K562 (cell line): ENCODE measurements around the gene PRDX2. TPM values are rescaled to one million over a fixed set of nuclear protein-coding genes. Genes with fewer than 3 reads are reported as not detected.
A peak's percentile ranks its signal among the peaks of the same experiment; 100 is the strongest.

Experiments used
- ATF7 ChIP-seq: fragments of 450-650 bp; IDR thresholded peaks from 2 replicates; pipeline ENCODE4 v1.7.1; 2014; ENCODE audit warnings: mild to moderate bottlenecking, moderate library complexity
- CBFA2T3 ChIP-seq: fragments of 450-650 bp; IDR thresholded peaks from 2 replicates; pipeline ENCODE4 v1.6.1; 2017
- CBFB ChIP-seq: sonication (generic); formaldehyde crosslinking; IDR thresholded peaks from 2 replicates; pipeline ENCODE4 v1.4.0; 2020; ENCODE audit warnings: mild to moderate bottlenecking, missing genetic modification reagents
- EZH2 ChIP-seq: IDR thresholded peaks from 2 replicates; pipeline ENCODE4 v1.6.1; 2012; ENCODE audit warnings: low read depth, mild to moderate bottlenecking, inconsistent platforms, low read length, borderline replicate concordance
- GATA2 ChIP-seq: sonication (generic); formaldehyde crosslinking; IDR thresholded peaks from 2 replicates; pipeline ENCODE4 v1.4.0; 2020; ENCODE audit warnings: mild to moderate bottlenecking, missing genetic modification reagents
- GATAD2B ChIP-seq: fragments of 450-650 bp; IDR thresholded peaks from 2 replicates; pipeline ENCODE4 v1.6.1; 2017; ENCODE audit warnings: mild to moderate bottlenecking, borderline replicate concordance
- ILK ChIP-seq: fragments of 450-650 bp; IDR thresholded peaks from 2 replicates; pipeline ENCODE4 v1.6.1; 2016; ENCODE audit warnings: missing genetic modification characterization, low read depth, mild to moderate bottlenecking, missing compliant biosample characterization, moderate library complexity, borderline replicate concordance
- IRF2 ChIP-seq: sonication (generic); formaldehyde crosslinking; IDR thresholded peaks from 2 replicates; pipeline ENCODE4 v1.8.1; 2022; ENCODE audit warnings: mild to moderate bottlenecking, missing genetic modification reagents
- JUNB ChIP-seq: fragments of 450-650 bp; formaldehyde crosslinking; conservative IDR thresholded peaks from 2 replicates; pipeline ENCODE4 v1.4.0; 2020; ENCODE audit warnings: mild to moderate bottlenecking
- KDM4B ChIP-seq, 2 experiments: fragments of 450-650 bp in 1 of 2; sonication (generic) in 1 of 2; IDR thresholded peaks; 2 replicates each; pipeline ENCODE4 v1.6.1; 2016 to 2017; ENCODE audit warnings: borderline replicate concordance in 2 of 2, antibody characterized with exemption in 1 of 2, low read depth in 1 of 2, mild to moderate bottlenecking in 1 of 2
- MBD2 ChIP-seq: sonication (generic); IDR thresholded peaks from 2 replicates; pipeline ENCODE4 v1.6.1; 2016; ENCODE audit warnings: low read depth, borderline replicate concordance
- NELFE ChIP-seq: IDR thresholded peaks from 2 replicates; pipeline ENCODE4 v1.6.1; 2011; ENCODE audit warnings: mild to moderate bottlenecking; ENCODE audit not compliant: insufficient read depth, insufficient read length
- PCBP2 ChIP-seq: fragments of 200-400 bp; formaldehyde crosslinking; IDR thresholded peaks from 2 replicates; pipeline ENCODE4 v1.6.1; 2018; ENCODE audit warnings: low read length, low read depth, mild to moderate bottlenecking, moderate library complexity; ENCODE audit not compliant: poor library complexity, severe bottlenecking
- PRPF4 ChIP-seq: fragments of 200-400 bp; formaldehyde crosslinking; IDR thresholded peaks from one replicate; pipeline ENCODE4 v1.6.1; 2017; ENCODE audit warnings: low read length, low read depth, mild to moderate bottlenecking; ENCODE audit not compliant: insufficient read depth, poor library complexity, severe bottlenecking
- RBM14 ChIP-seq: fragments of 200-400 bp; formaldehyde crosslinking; IDR thresholded peaks from 2 replicates; pipeline ENCODE4 v1.6.1; 2018; ENCODE audit warnings: low read depth, mild to moderate bottlenecking, low read length, moderate library complexity, borderline replicate concordance; ENCODE audit not compliant: insufficient read depth
- SETDB1 ChIP-seq: IDR thresholded peaks from one replicate; pipeline ENCODE4 v1.6.1; 2012; ENCODE audit warnings: low read length, control low read depth, inconsistent platforms
- SMARCB1 ChIP-seq: IDR thresholded peaks from 2 replicates; pipeline ENCODE4 v1.6.1; 2011; ENCODE audit warnings: improper control_type of control experiment, low read depth; ENCODE audit not compliant: insufficient read length
- SNIP1 ChIP-seq: fragments of 450-650 bp; IDR thresholded peaks from 2 replicates; pipeline ENCODE4 v1.7.1; 2017; ENCODE audit warnings: low read depth, mild to moderate bottlenecking
- SNRNP70 ChIP-seq: fragments of 200-400 bp; formaldehyde crosslinking; optimal IDR thresholded peaks from 2 replicates; pipeline ENCODE3; 2017; ENCODE audit warnings: low read depth, low read length
- TCF7 ChIP-seq: sonication (generic); IDR thresholded peaks from 2 replicates; pipeline ENCODE4 v1.6.1; 2016; ENCODE audit warnings: antibody characterized with exemption, borderline replicate concordance
- TCF7L2 ChIP-seq: fragments of 150-350 bp; IDR thresholded peaks from 2 replicates; pipeline ENCODE4 v1.6.1; 2016; ENCODE audit warnings: low read depth, mild to moderate bottlenecking, low read length, moderate library complexity
- TRIM28 ChIP-seq: fragments of 450-650 bp; IDR thresholded peaks from 2 replicates; pipeline ENCODE4 v1.6.1; 2017
- ZNF24 ChIP-seq: fragments of 450-650 bp; IDR thresholded peaks from 2 replicates; pipeline ENCODE4 v1.6.1; 2016
- ZNF507 ChIP-seq: conservative IDR thresholded peaks from 2 replicates; pipeline ENCODE4 v1.6.1; 2017; ENCODE audit warnings: missing genetic modification characterization, missing compliant biosample characterization
- ZNF766 ChIP-seq: fragments of 200-800 bp; sonication (Bioruptor generic); conservative IDR thresholded peaks from 2 replicates; pipeline ENCODE4 v1.6.1; 2016; ENCODE audit warnings: missing genetic modification characterization, missing compliant biosample characterization
- polyA plus RNA-seq, 8 experiments: library from polyadenylated mRNA; depleted of rRNA in 4 of 8; stranded (reverse) in 5 of 8; unstranded in 3 of 8; fragments of >200 nt; fragmentation: Nextera tagmentation in 2 of 8; fragmentation: Illumina TruSeq in 1 of 8; extraction: Ambion mirVana in 2 of 8; extraction: Trizol in 1 of 8; gene quantifications; 2 replicates each; pipeline versions ENCODE4 v1.2.1 to v1.2.3, GENCODE V29; 2011 to 2014; ENCODE audit warnings: inconsistent platforms in 1 of 8, missing spikeins in 1 of 8
- total RNA-seq, 7 experiments: library from RNA; depleted of rRNA in 6 of 7; stranded (reverse); fragments of >200 nt in 6 of 7; fragmentation: Illumina TruSeq in 2 of 7; extraction: Trizol in 2 of 7; gene quantifications; 2 replicates each; pipeline versions ENCODE4 v1.2.1 to v1.2.3, GENCODE V29; 2011 to 2021; ENCODE audit warnings: low replicate concordance in 1 of 7
- TF ChIP-seq, protein P1 (sequence below): conservative IDR thresholded peaks from 2 replicates; pipeline ENCODE4 v1.6.1; 2011; ENCODE audit warnings: low read depth, mild to moderate bottlenecking, low read length; ENCODE audit not compliant: control insufficient read depth
- TF ChIP-seq, protein P2 (sequence below): sonication (generic); formaldehyde crosslinking; IDR thresholded peaks from 2 replicates; pipeline ENCODE4 v1.8.1; 2022; ENCODE audit warnings: missing genetic modification reagents

PRDX2 gene
- total and polyA plus RNA-seq, 9 of the 15 experiments (the other 6 are each of a cell fraction or from before 2014, with no cell fraction given): 206 to 1,183 (median 415) TPM

DNA sequence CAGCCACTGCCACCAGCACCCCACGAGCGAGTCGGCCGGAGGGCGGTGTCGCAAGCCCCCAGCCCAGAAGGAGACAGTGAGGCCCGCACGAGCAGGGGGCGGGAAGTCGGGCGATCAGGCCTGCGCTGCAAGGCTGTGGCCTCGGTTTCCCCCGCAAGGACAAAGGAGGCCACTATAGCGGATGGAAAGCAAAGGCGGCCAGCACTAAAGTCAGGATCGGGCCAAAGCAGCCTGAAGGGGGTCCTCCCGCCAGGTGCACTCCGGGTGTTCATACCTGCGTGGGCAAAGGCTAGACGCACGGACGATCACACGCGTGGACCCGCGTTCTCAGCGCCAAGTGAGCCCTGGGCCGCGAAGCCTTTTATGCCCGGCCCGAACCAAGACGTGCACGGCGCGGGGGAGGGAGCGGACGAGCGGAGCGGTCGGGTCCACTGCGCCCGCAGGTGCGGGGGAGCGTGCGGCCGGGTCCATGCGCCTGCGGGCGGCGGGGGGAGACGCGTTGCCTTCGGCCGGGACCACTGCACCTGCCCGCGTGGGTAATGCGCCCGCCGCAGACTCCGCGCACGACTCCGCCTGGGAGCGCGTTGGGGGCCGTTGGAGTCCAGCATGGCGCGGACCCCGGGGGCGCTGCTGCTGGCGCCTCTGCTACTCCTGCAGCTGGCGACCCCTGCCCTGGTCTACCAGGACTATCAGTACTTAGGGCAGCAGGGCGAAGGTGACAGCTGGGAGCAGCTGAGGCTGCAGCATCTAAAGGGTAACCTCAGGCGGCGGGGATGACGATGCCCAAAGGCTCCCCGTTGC lies at the start of gene PRDX2, which contains the start of gene THSD8 (continued):
- peak; percentile 99 for TF ChIP-seq TCF7L2
- no peak for TF ChIP-seq ZNF766 (CRISPR knock-in tag)
- peak; percentile 67; the same call in 1 of the 2 replicates for TF ChIP-seq GATAD2B
- TF ChIP-seq SMARCB1: no peak
- peak; percentile 98 for TF ChIP-seq MBD2
- no peak for TF ChIP-seq ZNF507
- no peak for TF ChIP-seq SNRNP70
- TF ChIP-seq PCBP2: no peak
- TF ChIP-seq ZNF24: no peak
- TF ChIP-seq RBM14: no peak
- TF ChIP-seq GATA2 (CRISPR knock-in tag): no peak
- TF ChIP-seq JUNB (CRISPR knock-in tag): 0 out of 2 replicates have a peak, but pooled peaks have one; percentile 44
- no peak for TF ChIP-seq NELFE
- TF ChIP-seq ILK (tag): no peak
- TF ChIP-seq TRIM28: no peak
- TF ChIP-seq ATF7: peak; percentile 100
- TF ChIP-seq, protein P1, sequence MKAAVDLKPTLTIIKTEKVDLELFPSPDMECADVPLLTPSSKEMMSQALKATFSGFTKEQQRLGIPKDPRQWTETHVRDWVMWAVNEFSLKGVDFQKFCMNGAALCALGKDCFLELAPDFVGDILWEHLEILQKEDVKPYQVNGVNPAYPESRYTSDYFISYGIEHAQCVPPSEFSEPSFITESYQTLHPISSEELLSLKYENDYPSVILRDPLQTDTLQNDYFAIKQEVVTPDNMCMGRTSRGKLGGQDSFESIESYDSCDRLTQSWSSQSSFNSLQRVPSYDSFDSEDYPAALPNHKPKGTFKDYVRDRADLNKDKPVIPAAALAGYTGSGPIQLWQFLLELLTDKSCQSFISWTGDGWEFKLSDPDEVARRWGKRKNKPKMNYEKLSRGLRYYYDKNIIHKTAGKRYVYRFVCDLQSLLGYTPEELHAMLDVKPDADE: peak; percentile 50; the same call in 1 of the 2 replicates
- TF ChIP-seq EZH2: no peak
- peak; percentile 36 for TF ChIP-seq PRPF4
- 0 out of 2 replicates have a peak, but pooled peaks have one; percentile 41 for TF ChIP-seq CBFA2T3
- TF ChIP-seq, protein P2, sequence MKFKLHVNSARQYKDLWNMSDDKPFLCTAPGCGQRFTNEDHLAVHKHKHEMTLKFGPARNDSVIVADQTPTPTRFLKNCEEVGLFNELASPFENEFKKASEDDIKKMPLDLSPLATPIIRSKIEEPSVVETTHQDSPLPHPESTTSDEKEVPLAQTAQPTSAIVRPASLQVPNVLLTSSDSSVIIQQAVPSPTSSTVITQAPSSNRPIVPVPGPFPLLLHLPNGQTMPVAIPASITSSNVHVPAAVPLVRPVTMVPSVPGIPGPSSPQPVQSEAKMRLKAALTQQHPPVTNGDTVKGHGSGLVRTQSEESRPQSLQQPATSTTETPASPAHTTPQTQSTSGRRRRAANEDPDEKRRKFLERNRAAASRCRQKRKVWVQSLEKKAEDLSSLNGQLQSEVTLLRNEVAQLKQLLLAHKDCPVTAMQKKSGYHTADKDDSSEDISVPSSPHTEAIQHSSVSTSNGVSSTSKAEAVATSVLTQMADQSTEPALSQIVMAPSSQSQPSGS (CRISPR knock-in tag): no peak
- 0 out of 2 replicates have a peak, but pooled peaks have one; percentile 57 for TF ChIP-seq TCF7
- TF ChIP-seq CBFB (CRISPR knock-in tag): peak; percentile 42
- no peak; the same call in 1 of the 2 replicates for TF ChIP-seq IRF2 (CRISPR knock-in tag)
- no peak for TF ChIP-seq SETDB1
- TF ChIP-seq KDM4B (IDR thresholded peaks at IDR 0.05; ENCODE audit: borderline replicate concordance in 2 of 2, low read depth in 1 of 2): no peak
- no peak for TF ChIP-seq SNIP1
